ENCODE measurements around the gene URGCP. TPM values are rescaled to one million over a fixed set of nuclear protein-coding genes. Genes with fewer than 3 reads are reported as not detected.
A peak's percentile ranks its signal among the peaks of the same experiment; 100 is the strongest.

URGCP gene
- total RNA-seq, 1 donor from 2014 or later: 29.4 TPM

DNA sequence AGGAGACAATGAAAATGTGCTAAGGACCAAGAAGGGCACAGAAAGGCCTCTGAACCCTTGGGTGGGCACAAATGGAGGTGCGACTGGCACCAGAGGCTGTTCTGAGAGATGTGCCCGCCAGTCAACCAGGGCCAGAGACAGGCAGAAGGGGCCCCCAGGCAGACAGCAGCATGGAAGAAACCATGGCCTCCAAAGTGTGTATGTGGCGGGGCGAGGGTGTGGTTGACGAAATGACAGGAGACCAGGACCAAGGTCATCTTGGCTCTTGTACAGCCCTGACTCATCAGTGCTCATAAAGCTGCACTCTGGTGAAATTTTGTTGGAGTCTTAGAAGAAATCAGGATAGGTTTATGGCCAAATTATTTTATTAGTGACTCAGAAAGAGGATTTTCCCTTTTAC lies 33.1 kb downstream of the URGCP start:
- no peaks in the 10 kb centered on the region for H3K9me3 Mint-ChIP-seq (ENCODE audit: unreplicated experiment)
- no peak for DNase-seq (ENCODE audit: extremely low spot score, unreplicated experiment)
- peaks cover 24% of the 10 kb centered on the region for H3K36me3 Mint-ChIP-seq (ENCODE audit: unreplicated experiment)
- H3K27me3 Mint-ChIP-seq (ENCODE audit: unreplicated experiment): no peaks in the 10 kb centered on the region
- TF ChIP-seq, protein P1, sequence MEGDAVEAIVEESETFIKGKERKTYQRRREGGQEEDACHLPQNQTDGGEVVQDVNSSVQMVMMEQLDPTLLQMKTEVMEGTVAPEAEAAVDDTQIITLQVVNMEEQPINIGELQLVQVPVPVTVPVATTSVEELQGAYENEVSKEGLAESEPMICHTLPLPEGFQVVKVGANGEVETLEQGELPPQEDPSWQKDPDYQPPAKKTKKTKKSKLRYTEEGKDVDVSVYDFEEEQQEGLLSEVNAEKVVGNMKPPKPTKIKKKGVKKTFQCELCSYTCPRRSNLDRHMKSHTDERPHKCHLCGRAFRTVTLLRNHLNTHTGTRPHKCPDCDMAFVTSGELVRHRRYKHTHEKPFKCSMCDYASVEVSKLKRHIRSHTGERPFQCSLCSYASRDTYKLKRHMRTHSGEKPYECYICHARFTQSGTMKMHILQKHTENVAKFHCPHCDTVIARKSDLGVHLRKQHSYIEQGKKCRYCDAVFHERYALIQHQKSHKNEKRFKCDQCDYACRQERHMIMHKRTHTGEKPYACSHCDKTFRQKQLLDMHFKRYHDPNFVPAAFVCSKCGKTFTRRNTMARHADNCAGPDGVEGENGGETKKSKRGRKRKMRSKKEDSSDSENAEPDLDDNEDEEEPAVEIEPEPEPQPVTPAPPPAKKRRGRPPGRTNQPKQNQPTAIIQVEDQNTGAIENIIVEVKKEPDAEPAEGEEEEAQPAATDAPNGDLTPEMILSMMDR (IDR thresholded peaks at IDR 0.05): no peak
- peak overlapping the region; percentile 94 for H3K27ac Mint-ChIP-seq (ENCODE audit: unreplicated experiment)
- H3K4me1 Mint-ChIP-seq (ENCODE audit: unreplicated experiment): peaks cover 41% of the 10 kb centered on the region
- peak overlapping the region; percentile 55 for H3K4me3 Mint-ChIP-seq (ENCODE audit: unreplicated experiment)

DNA sequence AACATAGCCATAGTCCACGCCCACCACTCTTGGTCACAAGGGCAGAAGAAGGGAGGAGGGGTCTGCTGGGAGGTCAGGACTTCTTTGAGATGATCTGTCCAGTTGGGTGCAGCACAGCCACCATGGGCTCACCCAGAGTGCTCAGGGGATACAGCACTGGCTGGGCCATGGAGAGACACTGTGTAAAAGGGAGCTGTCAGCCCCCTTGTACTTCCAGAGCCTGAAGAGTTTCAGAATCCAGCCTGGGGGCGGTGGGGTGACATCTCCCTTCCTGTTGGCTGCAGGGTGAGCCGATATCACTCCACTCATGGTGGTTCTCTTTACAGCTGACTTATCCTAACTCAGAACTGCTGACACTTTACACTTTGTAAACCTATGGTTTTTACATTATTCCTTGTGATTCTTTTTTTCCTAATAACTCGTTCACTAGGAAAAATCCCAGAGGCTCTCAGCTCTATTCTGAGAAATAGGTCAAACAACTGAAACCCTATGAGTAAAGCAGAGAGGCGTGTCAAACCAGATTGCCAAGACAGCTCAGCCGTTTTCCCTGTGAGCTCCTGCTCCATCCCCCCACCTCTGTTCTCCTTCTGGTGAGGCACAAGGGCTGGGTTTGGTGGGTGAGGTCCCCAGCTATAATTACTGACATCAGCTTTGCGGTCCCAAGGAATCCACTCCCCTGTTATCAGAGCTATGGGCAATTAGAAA lies 33.8 kb downstream of the URGCP start:
- Mint-ChIP-seq H3K9me3 (ENCODE audit: unreplicated experiment) (no peaks in the 10 kb centered on the region), H3K27ac (ENCODE audit: unreplicated experiment) (peak overlapping the region; percentile 94), H3K36me3 (ENCODE audit: unreplicated experiment) (peaks cover 19% of the 10 kb centered on the region), H3K4me3 (ENCODE audit: unreplicated experiment) (peak overlapping the region; percentile 55), H3K4me1 (ENCODE audit: unreplicated experiment) (peaks cover 46% of the 10 kb centered on the region), H3K27me3 (ENCODE audit: unreplicated experiment) (no peaks in the 10 kb centered on the region)
- no peak for DNase-seq (ENCODE audit: extremely low spot score, unreplicated experiment)
- TF ChIP-seq, protein P1 (IDR thresholded peaks at IDR 0.05): no peak

DNA sequence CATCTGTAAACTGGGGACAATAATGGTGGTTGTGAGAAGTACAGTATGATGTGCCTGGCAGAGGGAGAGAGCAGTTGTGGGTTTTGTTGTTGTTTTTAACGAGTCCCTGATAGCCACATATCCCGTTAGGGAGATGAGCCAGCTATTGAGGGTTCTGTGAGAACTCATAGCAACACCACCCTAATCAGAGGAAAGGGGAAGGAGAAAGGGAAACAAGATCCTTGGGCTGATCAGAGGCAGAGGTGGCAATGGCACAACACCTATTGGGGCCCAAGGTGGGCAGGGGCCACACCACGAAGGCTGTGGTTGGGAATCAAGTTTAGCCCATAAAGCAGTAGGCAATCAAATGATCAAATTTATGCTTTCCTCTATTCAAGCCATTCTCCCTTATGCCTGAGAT lies 35.3 kb downstream of the URGCP start:
- TF ChIP-seq, protein P1 (IDR thresholded peaks at IDR 0.05): no peak
- DNase-seq (ENCODE audit: extremely low spot score, unreplicated experiment): no peak
- Mint-ChIP-seq H3K4me1 (ENCODE audit: unreplicated experiment) (peaks cover 46% of the 10 kb centered on the region), H3K4me3 (ENCODE audit: unreplicated experiment) (no peak overlapping the region), H3K27me3 (ENCODE audit: unreplicated experiment) (no peaks in the 10 kb centered on the region), H3K36me3 (ENCODE audit: unreplicated experiment) (peaks cover 14% of the 10 kb centered on the region), H3K27ac (ENCODE audit: unreplicated experiment) (peak overlapping the region; percentile 77), H3K9me3 (ENCODE audit: unreplicated experiment) (no peaks in the 10 kb centered on the region)

DNA sequence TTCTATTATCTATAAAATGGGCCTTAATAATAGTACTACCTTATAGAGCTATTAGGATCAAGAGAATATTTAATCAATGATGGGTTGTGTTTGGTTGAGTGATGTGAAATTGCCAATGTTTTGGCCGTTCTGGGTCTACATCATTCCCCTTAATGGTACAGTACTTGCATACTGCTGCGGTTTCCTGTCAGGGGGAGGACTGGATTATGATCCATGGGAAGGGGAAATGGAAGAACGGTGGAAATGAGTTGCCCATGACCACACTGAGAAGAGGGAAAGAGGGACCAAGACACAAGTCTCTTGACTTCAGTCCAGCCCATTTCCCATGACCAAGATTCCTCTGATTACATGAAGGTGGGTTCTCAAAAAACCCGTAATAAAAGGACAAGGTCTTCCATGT lies 36.1 kb downstream of the URGCP start:
- Mint-ChIP-seq H3K9me3 (ENCODE audit: unreplicated experiment) (peaks cover 4% of the 10 kb centered on the region), H3K4me1 (ENCODE audit: unreplicated experiment) (peaks cover 46% of the 10 kb centered on the region), H3K27me3 (ENCODE audit: unreplicated experiment) (no peaks in the 10 kb centered on the region), H3K4me3 (ENCODE audit: unreplicated experiment) (peak overlapping the region; percentile 86), H3K27ac (ENCODE audit: unreplicated experiment) (peak overlapping the region; percentile 97), H3K36me3 (ENCODE audit: unreplicated experiment) (peaks cover 17% of the 10 kb centered on the region)
- no peak for DNase-seq (ENCODE audit: extremely low spot score, unreplicated experiment)
- TF ChIP-seq, protein P1 (IDR thresholded peaks at IDR 0.05): no peak

DNA sequence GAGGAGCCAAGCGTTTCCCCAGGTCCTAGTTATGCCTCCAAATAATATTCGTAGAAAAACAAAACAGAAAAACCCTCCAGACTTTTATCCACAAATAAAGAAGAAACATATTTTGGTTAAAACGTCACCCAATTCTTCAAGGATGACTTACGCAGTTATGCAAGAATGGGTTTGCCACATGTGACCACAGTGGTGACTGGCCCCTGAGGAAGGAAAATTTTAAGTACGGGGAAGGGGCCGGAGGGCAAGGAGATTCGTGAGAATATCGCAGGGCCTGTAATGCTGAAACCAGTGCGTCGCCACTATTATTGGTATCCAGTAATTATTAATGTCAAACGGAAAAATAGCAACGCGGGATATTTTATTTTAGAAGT lies 36.5 kb downstream of the URGCP start:
- peaks cover 7% of the 10 kb centered on the region for H3K9me3 Mint-ChIP-seq (ENCODE audit: unreplicated experiment)
- H3K27me3 Mint-ChIP-seq (ENCODE audit: unreplicated experiment): no peaks in the 10 kb centered on the region
- H3K4me3 Mint-ChIP-seq (ENCODE audit: unreplicated experiment): peak overlapping the region; percentile 86
- peaks cover 17% of the 10 kb centered on the region for H3K36me3 Mint-ChIP-seq (ENCODE audit: unreplicated experiment)
- DNase-seq (ENCODE audit: extremely low spot score, unreplicated experiment): no peak
- TF ChIP-seq, protein P1 (IDR thresholded peaks at IDR 0.05): no peak
- peaks cover 46% of the 10 kb centered on the region for H3K4me1 Mint-ChIP-seq (ENCODE audit: unreplicated experiment)
- H3K27ac Mint-ChIP-seq (ENCODE audit: unreplicated experiment): peak overlapping the region; percentile 97
